Measurements from ENCODE around the gene PABPC1L2A.
"Not testable (repeated sequence)": the region's sequence is repeated elsewhere in the genome, so short reads cannot be mapped to it uniquely, and the experiment has no call there.

The PABPC1L2A gene

GRCh38 chrX:73067761-73068466 lies 11.4 kb downstream of the PABPC1L2A start:
- not testable (repeated sequence) for DNase-seq

GRCh38 chrX:73028876-73029275 lies 50.4 kb downstream of the PABPC1L2A start:
- no peak for DNase-seq
- no peaks in the 10 kb centered on the region for H3K4me1 ChIP-seq (ENCODE audit: control insufficient read depth, insufficient read depth, low read length, poor library complexity, severe bottlenecking)
- H3K9me3 ChIP-seq (ENCODE audit: control insufficient read depth, low read length) = no peaks in the 10 kb centered on the region
- no peaks in the 10 kb centered on the region for H3K27me3 ChIP-seq (replicated peaks; ENCODE audit: control insufficient read depth, insufficient read depth, low read length, poor library complexity, severe bottlenecking)
- no peak overlapping the region for H3K27ac ChIP-seq (ENCODE audit: insufficient read depth, low read length, poor library complexity, severe bottlenecking)
- H3K4me3 ChIP-seq (ENCODE audit: insufficient read depth, low read depth, low read length, poor library complexity, severe bottlenecking) = no peak overlapping the region
- no peaks in the 10 kb centered on the region for H3K36me3 ChIP-seq (ENCODE audit: control insufficient read depth, insufficient read depth, low read length)

More at GRCh38 chrX:73067761-73068466, 11.4 kb downstream of the PABPC1L2A start:
- not testable (repeated sequence) for H3K36me3 ChIP-seq (ENCODE audit: control insufficient read depth, insufficient read depth, low read length); H3K9me3 ChIP-seq (ENCODE audit: control insufficient read depth, low read length); H3K27ac ChIP-seq (ENCODE audit: insufficient read depth, low read length, poor library complexity, severe bottlenecking); H3K4me1 ChIP-seq (ENCODE audit: control insufficient read depth, insufficient read depth, low read length, poor library complexity, severe bottlenecking); H3K4me3 ChIP-seq (ENCODE audit: insufficient read depth, low read depth, low read length, poor library complexity, severe bottlenecking); H3K27me3 ChIP-seq (replicated peaks; ENCODE audit: control insufficient read depth, insufficient read depth, low read length, poor library complexity, severe bottlenecking)
